ENCODE data around the gene SEC61A2.
"Not testable (repeated sequence)": the region's sequence is repeated elsewhere in the genome, so short reads cannot be mapped to it uniquely, and the experiment has no call there.

SEC61A2 gene

DNA sequence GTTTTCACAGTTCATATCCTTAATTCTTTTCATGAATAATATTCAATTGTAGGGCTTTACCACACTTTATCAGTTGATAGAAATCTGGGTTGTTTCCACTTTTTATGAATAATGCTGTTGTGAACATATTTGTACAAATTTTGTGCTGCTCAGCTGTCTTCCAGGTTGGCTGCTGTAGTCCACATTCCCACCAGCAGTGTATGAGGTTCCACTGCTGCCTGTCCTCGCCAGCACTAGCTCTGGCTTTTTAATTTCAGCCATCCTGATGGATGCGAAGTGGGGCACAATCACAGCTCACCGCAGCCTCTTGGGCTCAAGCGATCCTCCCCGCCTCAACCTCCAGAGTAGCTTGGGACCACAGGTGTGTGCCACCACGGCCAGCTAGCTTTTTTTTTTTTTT is 33.5 kb downstream of the SEC61A2 start:
- no peak for DNase-seq

DNA sequence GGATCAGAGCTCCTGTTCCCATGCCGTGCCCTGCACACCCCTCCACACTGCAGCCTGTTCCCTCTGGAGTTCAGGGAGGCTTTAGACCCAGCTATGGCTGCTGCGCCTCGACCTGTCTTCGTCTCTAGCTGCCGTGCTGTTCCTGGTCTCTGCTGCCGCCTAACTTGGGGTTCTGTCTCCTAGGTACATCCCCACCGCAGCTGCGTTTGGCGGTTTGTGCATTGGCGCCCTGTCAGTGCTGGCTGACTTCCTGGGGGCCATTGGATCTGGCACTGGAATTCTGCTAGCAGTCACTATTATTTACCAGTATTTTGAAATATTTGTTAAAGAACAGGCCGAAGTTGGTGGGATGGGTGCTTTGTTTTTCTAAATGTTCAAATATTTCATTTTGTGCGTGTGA is 34.6 kb downstream of the SEC61A2 start:
- no peak for DNase-seq

DNA sequence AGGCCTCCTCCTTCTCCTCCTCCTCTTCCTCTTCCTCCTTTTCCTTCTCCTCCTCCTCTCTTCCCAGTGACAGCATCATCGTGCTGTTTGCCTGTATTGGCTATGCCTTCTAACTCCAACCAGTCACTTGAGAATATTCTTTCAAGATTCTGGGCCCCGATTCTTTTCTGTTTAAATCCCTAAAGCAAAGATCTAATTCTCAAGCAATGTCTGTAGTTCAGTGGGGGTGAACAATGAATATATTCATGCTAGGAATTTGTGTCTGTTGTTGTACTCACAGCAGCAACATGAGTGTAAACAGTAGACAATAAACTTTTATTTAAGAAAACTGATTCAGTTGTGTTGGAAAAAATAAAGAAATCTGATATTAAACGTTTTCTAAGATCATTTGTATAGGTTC is 35.6 kb downstream of the SEC61A2 start:
- no peak for DNase-seq

DNA sequence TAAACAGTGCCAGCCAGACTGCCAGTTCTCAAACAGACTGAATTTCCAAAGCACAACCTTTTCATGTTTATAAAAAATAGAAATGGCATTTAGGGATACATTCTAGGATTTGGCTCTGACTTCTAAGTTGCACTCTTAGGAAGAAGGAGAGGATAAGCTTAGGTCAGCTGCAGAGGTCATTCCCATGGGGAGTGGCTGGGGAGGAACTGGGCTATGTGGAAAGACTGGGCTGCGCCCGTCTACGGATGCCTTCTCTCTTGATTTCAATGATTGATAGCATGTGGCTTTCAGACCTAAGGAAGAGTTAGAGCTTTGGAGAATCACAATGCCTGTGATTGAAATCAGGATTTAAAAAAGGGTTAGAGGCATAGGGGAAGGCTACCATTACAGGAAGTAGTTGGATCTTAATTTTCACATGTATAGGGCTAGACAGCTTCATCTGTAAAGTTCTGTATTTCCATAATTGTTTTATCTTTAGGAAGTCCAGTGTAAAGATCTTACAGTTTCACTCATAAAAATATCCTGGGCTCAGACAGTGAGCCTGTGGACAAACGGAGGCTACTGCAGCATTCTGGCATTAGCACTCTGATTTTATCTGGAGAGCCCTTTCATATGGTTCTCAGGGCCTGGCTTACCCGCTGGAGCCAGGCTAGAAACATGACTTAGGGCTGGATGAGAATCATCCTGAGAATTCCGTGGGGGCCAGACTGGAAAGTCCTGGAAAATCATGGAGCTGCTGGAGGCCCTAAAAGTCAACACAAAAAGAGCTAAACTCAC is 36.7 kb downstream of the SEC61A2 start:
- DNase-seq: no peak

DNA sequence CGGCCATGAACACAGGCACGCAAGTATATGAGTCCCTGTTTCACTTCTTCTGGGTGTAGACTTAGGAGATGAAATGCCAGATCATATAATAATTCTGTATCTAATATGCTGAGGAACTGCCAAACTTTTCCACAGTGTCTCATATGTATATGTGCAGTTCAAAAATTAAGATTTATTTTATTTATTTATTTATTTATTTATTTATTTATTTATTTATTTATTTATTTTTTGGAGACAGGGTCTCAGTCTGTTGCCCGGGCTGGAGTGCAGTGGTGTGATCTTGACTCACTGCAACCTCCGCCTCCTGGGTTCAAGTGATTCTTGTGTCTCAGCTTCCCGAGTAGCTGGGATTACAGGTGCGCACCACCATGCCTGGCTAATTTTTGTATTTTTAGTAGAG is 42.0 kb downstream of the SEC61A2 start:
- DNase-seq: not testable (repeated sequence)

DNA sequence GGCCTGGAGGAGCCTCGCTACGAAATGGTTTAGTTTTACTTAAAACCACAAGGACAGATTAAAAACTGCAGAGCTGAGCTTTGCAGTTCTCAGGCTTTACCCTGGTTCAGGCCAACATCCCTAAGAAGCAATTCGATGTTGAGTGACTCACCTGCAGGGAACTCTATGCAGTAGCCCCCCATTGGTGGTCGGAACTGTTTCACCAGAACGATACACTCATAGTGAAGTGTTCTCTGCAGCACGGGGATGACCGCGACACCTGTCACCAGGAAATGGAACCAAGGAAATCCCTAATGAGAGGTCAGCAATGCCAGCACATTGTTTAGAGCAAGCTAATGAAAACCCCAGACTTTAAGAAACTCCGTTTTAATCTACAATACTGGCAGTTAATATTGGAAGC is 48.2 kb downstream of the SEC61A2 start:
- DNase-seq: no peak

DNA sequence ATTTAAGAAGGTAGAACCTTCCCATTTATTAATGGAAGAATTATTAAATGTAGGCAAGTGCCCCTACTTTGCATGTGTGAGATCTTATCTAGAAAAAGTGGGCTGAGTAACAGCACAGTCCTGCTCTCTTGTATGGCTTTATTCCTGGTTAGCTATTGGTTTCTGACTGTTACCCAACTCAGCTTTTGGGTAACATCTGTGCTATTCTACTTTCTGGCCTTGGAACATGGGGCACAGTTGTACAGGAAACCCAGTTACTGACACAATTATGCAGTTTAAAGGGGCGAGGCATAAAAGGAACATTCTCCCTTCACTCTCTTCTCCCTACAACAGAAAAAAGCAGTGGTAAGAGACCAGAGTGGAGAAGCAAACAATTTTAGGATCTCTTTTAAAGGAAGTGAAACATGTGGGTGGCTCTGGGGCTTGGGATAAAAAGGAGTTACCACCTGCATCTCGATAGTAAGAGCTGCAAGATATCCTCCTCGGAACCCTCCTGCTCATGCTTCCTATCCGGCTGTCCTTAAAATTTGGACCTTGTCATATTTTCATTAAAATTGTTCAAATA is 50.2 kb downstream of the SEC61A2 start:
- no peak for DNase-seq

DNA sequence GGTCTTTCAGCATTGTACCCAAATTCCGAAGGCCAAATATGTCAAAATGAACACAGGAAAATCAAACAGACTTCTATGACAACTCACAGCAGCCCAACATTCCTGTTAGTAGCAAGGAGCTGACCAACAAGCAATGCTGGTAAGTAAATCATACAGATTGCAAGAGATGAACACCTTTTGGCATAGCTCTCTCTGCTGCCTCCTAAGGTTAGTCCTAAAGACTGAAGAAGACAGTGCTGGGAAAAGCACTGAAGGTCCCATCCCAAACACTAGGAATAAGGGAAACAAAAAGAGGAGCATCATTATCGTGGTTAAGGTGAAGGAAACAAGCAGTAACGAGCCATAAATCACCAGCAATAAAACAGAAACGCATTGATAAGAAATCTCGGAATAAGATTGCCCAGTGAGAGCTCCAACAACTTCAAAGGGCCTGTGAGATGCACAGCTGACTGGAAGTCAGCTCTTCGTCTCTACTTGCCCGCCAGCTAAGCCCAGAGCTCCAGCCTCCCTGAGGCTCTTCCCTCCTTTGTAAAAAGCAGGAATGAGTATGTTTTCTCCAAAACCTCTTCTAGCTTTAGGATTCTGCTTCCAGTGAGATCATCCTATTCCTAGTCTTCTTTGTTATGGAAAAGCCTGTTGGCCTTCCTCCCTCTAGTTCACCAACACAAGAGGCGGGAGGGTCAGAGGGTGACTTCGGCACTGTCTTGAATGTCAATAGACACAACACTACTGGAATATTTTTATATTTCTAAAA is 50.9 kb downstream of the SEC61A2 start:
- no peak for DNase-seq

DNA sequence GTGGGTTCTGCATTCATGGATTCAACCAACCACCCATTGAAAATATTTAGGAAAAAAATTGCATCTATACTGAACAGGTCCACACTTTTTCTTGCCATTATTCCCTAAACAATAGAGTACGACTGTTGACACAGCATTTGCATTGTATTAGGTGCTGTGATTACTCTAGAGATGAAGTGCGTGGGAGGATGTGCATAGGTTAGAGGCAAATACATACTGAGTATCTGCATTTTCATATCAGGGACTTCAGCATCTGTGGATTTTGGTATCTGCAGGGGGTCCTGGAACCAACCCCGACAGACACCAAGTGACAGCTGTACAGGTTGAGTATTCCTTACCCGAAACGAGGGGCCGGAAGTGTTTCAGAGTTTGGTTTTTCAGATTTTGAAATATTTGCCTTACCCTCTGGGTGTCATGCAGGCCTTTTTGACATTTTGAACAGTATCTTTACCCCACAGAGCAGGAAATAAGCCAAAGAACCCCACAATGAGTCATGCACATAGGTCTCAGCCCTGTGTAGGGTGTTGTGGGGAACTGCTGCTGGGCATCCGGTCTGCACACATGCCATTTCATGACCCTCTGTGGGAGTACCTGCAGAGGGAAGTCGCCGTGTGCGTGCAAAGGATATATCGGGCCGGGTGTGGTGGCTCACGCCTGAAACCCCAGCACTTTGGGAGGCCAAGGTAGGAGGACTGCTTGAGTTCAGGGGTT is 51.7 kb downstream of the SEC61A2 start:
- DNase-seq: no peak

DNA sequence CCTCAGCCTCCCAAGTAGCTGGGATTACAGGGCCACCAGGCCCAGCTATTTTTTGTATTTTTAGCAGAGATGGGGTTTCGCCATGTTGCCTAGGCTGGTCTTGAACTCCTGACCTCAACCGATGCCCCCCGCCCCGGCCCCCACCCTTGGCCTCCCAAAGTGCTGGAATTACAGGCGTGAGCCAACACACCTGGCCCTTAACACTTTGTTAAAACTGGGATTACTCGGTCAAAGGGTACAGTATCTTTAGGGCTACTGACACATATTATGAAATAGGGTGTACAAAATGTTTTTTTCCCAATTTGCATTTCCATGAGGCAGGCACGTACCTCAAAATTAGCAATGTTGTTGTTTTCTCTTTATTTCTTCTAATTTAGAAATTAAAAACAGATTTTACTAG is 54.7 kb downstream of the SEC61A2 start:
- DNase-seq: no peak

DNA sequence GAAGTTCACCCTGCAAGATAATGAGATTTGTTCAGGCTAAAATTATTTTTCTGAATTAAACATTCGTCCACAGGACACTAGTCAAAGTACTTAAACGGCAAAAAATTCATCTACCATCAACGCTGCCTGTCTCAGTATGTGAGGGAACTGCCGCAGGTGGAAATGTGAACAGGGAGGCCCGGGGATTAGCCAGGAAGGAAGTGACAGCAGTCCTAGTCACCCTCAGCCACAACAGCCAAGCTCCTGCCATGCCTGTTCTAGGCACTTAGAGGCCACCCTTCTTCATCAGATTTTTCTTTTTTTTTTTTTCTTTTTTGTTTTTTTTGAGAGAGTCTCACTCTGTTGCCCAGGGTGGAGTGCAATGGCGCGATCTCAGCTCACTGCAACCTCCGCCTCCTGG is 56.8 kb downstream of the SEC61A2 start:
- no peak for DNase-seq

DNA sequence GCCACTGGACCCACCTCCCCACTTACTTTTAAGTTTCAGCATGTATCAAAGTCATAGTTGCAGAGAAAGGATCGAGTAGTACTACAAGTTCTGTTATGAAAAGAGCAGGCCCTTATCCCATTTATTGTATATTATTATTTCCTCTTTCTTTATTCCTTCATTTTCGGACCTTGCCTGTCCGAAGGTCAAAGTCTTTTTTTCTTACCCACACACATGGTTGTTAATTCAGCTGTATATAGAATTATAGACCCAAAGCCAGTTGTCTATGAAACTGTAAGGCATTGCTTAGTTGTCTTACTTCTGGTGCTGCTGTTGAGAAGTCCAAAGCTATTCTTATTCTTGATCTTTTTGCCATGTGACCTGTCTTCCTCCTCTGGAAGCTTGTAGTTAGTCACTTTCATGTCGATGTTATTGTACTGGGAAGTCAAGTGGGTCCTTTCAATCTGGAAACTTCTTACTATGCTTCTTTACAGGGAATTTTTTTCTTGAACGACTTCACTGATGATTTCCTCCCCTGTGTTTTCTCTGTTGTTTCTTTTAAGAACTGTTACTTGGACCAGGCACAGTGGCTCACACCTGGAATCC is 57.9 kb downstream of the SEC61A2 start:
- DNase-seq: no peak

DNA sequence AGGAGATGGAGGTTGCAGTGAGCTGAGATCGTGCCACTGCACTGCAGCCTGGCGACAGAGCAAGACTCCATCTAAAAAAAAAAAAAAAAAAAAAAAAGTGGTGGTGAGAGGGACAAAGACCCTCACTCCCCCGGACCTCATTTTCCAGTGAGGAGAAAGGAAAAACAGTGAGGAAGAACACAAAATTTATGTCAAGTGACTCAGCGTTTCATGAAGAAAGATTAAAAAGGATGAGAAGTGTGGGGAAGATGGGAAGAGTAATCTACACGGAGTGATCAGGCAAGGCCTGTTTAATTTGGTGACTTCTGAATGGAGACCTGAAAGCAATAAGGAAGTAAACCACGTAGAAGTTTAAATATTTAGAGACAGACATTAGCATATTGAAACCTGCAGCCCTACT is 59.2 kb downstream of the SEC61A2 start:
- DNase-seq: no peak

DNA sequence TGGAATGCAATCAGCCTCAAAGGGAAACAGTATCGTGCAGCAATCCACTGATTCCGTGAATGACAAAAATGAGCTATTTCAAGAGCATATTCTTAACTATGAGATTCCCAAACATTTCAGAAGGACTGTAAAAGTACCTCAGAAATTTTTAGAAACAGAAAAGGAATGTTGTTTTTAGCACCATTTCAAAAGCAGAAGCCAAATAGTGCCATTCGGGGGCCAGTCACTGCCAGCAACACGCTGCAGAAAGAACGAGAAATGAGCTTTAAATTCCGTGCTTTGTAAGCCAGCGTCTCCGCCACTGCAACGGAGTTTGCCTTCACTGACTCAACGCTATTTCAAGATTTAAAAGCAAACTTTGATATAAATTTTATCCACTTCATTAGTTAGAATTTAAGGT is 59.9 kb downstream of the SEC61A2 start:
- no peak for DNase-seq

DNA sequence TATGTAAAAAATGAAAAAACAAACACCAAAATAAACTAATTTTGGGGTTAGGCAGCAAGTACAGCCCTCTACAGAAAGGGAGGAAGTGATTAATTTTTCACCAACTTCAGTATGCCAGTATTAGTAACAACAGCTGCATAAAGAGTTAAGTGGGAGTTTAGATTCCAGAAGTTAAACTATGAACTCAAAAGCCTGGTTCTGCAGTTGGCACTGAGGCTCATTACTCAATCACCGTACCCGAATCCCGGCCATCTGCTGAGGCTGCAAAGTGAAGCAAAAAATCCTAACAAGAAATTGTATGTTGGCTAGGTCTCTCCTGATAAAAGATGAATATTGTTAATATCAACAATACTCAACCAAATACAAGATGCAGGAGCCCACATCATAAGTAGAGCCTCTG is 62.2 kb downstream of the SEC61A2 start:
- no peak for DNase-seq

DNA sequence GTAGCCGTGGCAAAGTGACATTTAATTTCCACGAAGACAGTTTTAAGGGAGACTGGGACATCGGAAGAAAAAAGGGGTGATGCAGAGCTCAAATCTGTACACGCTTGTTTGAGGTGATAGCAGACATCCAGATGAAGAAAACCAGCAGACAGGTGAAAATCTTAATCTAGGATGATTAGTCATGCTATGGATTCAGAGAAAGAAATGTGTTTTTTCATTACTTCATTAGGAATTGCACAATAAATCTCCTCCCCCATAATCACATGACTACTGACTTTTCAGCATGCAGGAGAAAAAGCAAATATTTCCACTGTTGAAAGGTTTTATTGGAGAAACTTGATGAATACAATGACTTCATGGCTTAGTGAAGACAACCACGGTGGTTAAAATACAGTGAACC is 63.7 kb downstream of the SEC61A2 start:
- no peak for DNase-seq

DNA sequence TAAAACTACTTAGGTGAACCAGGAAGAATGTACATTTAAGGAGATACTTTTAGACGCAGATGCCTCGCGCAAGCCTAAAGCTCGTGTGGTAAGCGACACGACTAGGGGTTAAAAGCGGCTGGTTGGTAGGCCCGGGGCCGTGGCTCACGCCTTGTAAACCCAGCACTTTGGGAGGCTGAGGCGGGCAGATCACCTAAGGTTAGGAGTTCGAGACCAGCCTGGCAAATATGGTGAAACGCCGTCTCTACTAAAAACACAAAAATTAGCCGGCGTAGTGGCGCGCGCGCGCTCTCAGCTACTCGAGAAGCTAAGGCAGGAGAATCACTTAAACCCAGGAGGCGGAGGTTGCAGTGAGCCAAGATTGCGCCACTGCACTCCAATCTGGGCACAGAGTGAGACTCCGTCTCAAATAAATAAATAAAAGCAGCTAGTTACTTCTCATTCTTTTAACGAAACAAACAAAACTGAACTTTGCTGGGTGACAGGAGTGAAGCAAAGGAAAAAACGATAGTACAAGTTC is 65.3 kb downstream of the SEC61A2 start:
- DNase-seq: peak; percentile 52

DNA sequence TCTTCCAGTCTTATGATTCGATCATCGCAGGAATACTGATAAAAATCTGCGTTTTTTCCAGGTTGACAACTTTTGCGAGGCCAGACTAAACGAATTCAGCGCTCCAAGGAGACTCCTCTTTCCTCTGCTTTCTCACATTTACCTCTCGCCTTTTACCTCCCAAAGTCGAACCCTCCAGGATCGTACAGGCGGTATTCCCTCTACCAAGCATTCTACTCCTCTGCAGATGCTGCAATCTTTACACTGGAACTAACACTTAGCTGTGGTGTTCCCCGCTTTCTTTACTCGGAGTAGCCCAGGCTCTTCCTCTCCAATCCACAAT is 65.8 kb downstream of the SEC61A2 start:
- DNase-seq: no peak

DNA sequence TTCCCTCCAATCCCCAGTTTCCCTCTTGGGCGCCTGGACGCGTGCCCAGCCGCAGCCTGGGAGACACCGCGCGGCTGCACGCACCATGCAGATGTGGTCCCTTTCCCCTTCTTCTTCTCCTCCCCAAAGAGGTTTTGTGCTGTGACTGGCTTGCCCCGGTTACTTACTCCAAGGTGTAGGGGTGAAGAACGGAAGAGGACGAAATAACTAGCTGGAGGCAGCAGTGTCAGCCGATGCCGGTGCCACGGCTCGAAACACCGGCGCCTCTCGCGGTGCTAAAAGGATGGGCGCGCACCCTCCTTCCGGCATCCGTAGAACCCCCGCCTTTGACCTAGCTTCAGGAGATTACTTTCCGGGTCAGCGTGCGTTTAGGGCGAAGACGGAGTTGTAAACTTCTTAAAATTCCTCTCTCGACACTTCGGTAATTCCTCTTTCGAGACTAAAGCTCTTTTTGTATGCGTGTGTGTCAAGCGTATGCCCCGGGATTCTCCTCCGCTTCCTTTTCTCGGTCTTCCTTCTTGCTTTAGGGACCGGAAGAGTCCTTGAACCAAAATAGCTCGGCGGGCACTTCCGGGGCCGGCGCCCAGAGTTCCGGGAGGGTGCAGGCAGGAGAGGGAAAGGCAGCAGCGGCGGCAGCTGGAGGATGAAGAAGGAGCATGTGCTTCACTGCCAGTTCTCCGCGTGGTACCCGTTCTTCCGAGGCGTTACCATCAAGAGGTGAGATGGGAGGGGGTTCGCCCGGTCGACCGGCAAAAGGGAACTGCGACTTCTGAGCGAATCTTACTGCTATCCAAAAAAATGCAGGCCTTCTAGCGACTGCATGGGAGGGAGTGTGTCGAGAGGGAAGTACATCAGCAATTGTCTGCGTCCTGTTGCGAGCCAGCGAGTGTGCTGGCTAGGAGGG is 66.4 kb downstream of the SEC61A2 start, which contains the start of the genes CDC123 and NUDT5:
TSS of gene CDC123 (plus strand) at position 586 of the 904 bp plus-strand sequence. CDS start at position 644, 58 bp downstream.
TSS of gene NUDT5 (minus strand) at position 289 of the 904 bp plus-strand sequence. CDS start 9,600 bp downstream, outside the sequence.
- peak; percentile 92 for DNase-seq

DNA sequence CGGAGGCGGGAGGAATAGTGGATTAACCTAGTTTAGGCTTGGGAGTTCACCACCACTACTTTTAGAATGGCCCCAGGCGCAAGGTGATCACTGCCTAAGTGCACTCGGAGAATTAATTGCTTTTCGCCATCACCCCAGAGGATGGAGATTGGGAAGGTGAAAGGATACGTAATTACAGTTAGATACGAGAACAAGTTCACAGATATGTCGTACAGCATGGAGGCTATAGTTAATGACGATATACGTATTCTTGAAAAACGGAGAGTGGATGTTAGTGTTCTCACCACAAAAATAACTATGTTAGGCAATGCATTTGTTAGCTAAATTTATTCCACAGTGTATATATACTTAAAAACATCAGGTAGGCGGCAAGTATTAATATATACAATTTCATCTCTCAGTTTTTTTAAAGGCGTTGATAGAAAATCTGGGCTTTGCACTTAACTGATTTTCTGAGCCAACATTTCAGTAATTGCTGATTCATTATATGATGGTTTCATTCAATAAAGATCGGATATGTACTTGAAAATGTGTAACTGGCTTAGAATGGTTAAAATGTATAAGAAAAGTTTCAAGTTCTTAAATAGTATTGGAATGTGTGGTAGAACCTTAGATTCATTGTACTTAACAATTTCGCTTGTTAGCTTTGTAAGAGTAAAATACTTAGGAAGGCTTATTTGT is 67.2 kb downstream of the SEC61A2 start:
- no peak for DNase-seq

DNA sequence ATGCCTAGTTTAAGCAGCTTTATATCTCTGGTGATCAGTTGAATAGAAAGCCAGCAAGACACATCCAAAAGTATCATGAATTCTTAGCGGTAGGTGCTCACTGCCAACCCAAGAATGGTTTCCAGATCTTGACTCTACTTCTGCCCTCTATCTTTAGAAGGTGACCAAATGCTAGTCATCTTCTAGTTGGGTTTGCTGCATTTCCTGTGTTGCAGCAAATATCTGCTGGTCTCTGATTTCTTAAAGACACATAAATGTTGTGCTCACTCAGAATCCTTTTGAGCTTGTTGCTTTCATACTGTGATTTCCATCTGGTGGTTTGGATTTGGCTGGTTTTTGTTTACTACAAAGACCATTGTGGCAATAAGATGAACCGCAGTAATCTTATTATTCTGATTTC is 68.7 kb downstream of the SEC61A2 start:
- no peak for DNase-seq
